ENCODE data around the gene LCN15.
"Not testable (repeated sequence)": the region's sequence is repeated elsewhere in the genome, so short reads cannot be mapped to it uniquely, and the experiment has no call there.

Gene LCN15

GRCh38 chr9:136755302-136756133, 8.8 kb downstream of the LCN15 start:
- not testable (repeated sequence) for H3K9me3 ChIP-seq (ENCODE audit: control insufficient read depth, low read length); H3K27me3 ChIP-seq (ENCODE audit: control insufficient read depth, insufficient read depth, low read length); H3K9ac ChIP-seq (ENCODE audit: low read length); H3K4me1 ChIP-seq (ENCODE audit: control insufficient read depth, insufficient read depth, low read length); H3K4me3 ChIP-seq (ENCODE audit: low read length); H3K36me3 ChIP-seq (ENCODE audit: control insufficient read depth, insufficient read depth, low read length)

- Histone ChIP-seq H3K9ac (ENCODE audit: low read length) (no peak overlapping the region), H3K36me3 (ENCODE audit: control insufficient read depth, insufficient read depth, low read length) (no peaks in the 10 kb centered on the region), H3K9me3 (ENCODE audit: control insufficient read depth, low read length) (no peaks in the 10 kb centered on the region), H3K4me1 (ENCODE audit: control insufficient read depth, insufficient read depth, low read length) (no peaks in the 10 kb centered on the region), H3K27me3 (ENCODE audit: control insufficient read depth, insufficient read depth, low read length) (no peaks in the 10 kb centered on the region), H3K4me3 (ENCODE audit: low read length) (no peak overlapping the region)
Measured at GRCh38 chr9:136754626-136755301, 9.6 kb downstream of the LCN15 start.

DNA sequence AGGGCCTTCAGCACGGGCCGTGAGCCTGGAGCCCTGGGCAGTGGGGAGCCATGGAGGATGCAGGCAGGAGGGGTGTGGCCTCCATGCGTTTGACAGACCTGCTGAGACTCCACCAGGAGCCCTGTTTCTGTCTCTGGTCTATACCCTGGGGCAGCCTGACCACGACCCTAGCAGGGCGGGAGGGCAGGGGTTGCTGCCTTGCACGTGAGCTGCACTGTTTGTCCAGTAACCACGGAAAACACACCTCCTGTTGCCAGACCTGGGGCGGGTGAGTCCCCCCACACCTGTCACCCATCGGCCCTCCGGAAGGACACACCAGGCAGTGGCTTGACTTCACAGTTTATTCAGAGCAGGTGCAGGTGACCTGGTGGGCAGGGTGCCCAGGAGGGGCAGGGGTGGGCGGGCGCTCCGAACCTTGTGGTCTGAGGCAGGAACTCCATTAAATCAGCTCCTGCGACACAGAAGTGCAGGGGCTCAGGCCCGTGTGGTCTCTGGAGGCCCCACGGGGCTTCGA, 10.2 kb downstream of the LCN15 start:
- Histone ChIP-seq H3K36me3 (ENCODE audit: control insufficient read depth, insufficient read depth, low read length) (no peaks in the 10 kb centered on the region), H3K27me3 (ENCODE audit: control insufficient read depth, insufficient read depth, low read length) (no peaks in the 10 kb centered on the region), H3K4me1 (ENCODE audit: control insufficient read depth, insufficient read depth, low read length) (no peaks in the 10 kb centered on the region), H3K9ac (ENCODE audit: low read length) (no peak overlapping the region), H3K9me3 (ENCODE audit: control insufficient read depth, low read length) (no peaks in the 10 kb centered on the region), H3K4me3 (ENCODE audit: low read length) (no peak overlapping the region)

DNA sequence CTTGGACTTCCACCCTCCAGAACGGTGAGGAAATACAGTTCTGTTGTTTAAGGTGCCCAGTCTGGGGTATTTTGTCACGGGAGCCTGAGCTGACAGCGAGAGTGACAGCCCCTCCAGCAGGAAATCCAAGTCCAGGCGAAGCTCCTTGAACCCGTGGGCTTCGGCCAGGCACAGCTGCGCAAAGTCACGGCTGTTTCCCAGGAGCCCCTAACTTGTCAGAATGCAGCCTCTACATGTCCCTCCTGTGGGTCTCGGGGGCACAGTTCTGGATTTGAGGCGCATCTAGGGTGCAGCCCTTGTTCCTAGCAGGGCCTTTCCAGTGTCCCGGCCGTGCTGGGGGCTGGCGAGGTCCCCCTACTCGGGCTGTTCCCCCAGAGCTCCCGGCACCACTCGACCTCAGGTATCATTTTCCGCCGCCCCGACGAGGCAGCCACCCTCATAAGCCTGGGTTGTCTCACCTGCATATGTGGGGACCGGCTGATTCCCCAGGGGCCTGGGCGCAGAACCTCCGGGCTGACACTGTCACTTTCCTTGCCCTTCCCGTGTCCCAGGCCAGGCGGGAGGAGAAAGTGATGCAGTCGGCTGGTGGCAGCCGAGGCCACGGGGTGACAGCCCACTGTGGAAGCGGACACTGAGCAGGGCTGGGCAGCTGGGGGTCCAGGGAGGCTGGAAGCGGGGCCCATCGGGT, 10.8 kb downstream of the LCN15 start:
- Histone ChIP-seq H3K4me3 (ENCODE audit: low read length) (no peak overlapping the region), H3K4me1 (ENCODE audit: control insufficient read depth, insufficient read depth, low read length) (no peaks in the 10 kb centered on the region), H3K27me3 (ENCODE audit: control insufficient read depth, insufficient read depth, low read length) (no peaks in the 10 kb centered on the region), H3K36me3 (ENCODE audit: control insufficient read depth, insufficient read depth, low read length) (no peaks in the 10 kb centered on the region), H3K9me3 (ENCODE audit: control insufficient read depth, low read length) (no peaks in the 10 kb centered on the region), H3K9ac (ENCODE audit: low read length) (no peak overlapping the region)

DNA sequence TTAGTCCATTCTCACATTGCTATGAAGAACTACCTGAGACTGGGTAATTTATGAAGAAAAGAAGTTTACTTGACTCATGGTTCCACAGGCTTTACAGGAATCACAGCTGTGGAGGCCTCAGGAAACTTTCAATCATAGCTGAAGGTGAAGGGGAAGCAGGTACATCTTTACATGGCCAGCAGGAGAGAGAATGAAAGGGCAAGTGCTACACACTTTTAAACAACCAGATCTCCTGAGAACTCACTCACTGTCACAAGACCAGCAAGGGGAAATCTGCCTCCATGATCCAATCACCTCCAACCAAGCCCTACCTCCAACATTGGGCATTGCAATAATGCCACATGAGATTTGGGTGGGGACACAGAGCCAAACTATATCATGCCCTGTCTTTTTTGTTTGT, 12.5 kb downstream of the LCN15 start:
- no peaks in the 10 kb centered on the region for H3K9me3 ChIP-seq (ENCODE audit: control insufficient read depth, low read length)
- H3K36me3 ChIP-seq (ENCODE audit: control insufficient read depth, insufficient read depth, low read length): no peaks in the 10 kb centered on the region
- no peak overlapping the region for H3K9ac ChIP-seq (ENCODE audit: low read length)
- no peak overlapping the region for H3K4me3 ChIP-seq (ENCODE audit: low read length)
- no peaks in the 10 kb centered on the region for H3K27me3 ChIP-seq (ENCODE audit: control insufficient read depth, insufficient read depth, low read length)
- no peaks in the 10 kb centered on the region for H3K4me1 ChIP-seq (ENCODE audit: control insufficient read depth, insufficient read depth, low read length)

DNA sequence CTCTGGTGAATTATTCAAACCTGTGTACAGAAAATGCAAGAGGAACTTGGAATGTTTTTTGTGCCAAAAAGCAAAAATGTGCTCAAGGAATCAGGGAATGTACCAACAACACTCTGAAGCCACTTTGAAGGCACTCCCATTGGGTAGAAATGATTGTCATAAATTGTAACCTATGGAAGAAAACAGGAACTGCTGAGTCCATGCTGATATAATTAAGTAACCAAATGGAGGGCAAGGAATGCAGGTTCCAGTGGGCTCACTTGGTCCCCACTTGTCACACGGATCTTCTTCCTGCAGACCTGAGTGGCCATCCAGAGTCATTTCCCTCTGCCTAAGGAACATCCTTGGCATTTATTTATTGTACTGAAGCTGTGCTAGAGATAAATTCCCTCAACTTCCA, 13.1 kb downstream of the LCN15 start:
- no peak overlapping the region for H3K4me3 ChIP-seq (ENCODE audit: low read length)
- H3K36me3 ChIP-seq (ENCODE audit: control insufficient read depth, insufficient read depth, low read length): no peaks in the 10 kb centered on the region
- no peak overlapping the region for H3K9ac ChIP-seq (ENCODE audit: low read length)
- no peaks in the 10 kb centered on the region for H3K27me3 ChIP-seq (ENCODE audit: control insufficient read depth, insufficient read depth, low read length)
- no peaks in the 10 kb centered on the region for H3K9me3 ChIP-seq (ENCODE audit: control insufficient read depth, low read length)
- H3K4me1 ChIP-seq (ENCODE audit: control insufficient read depth, insufficient read depth, low read length): no peaks in the 10 kb centered on the region

GRCh38 chr9:136750526-136750925, 13.8 kb downstream of the LCN15 start:
- H3K27me3 ChIP-seq (ENCODE audit: control insufficient read depth, insufficient read depth, low read length): no peaks in the 10 kb centered on the region
- no peaks in the 10 kb centered on the region for H3K4me1 ChIP-seq (ENCODE audit: control insufficient read depth, insufficient read depth, low read length)
- no peaks in the 10 kb centered on the region for H3K36me3 ChIP-seq (ENCODE audit: control insufficient read depth, insufficient read depth, low read length)
- H3K9me3 ChIP-seq (ENCODE audit: control insufficient read depth, low read length): no peaks in the 10 kb centered on the region
- H3K4me3 ChIP-seq (ENCODE audit: low read length): no peak overlapping the region
- H3K9ac ChIP-seq (ENCODE audit: low read length): no peak overlapping the region

GRCh38 chr9:136748666-136749611, 15.4 kb downstream of the LCN15 start:
- no peaks in the 10 kb centered on the region for H3K36me3 ChIP-seq (ENCODE audit: control insufficient read depth, insufficient read depth, low read length)
- H3K9ac ChIP-seq (ENCODE audit: low read length): no peak overlapping the region
- H3K27me3 ChIP-seq (ENCODE audit: control insufficient read depth, insufficient read depth, low read length): no peaks in the 10 kb centered on the region
- H3K4me1 ChIP-seq (ENCODE audit: control insufficient read depth, insufficient read depth, low read length): no peaks in the 10 kb centered on the region
- H3K4me3 ChIP-seq (ENCODE audit: low read length): no peak overlapping the region
- no peaks in the 10 kb centered on the region for H3K9me3 ChIP-seq (ENCODE audit: control insufficient read depth, low read length)

- no peak within 1 kb of the TSS for H3K9ac ChIP-seq (ENCODE audit: low read length)
- H3K36me3 ChIP-seq (ENCODE audit: control insufficient read depth, insufficient read depth, low read length): no peaks in the 10 kb centered on the region
- no peaks in the 10 kb centered on the region for H3K9me3 ChIP-seq (ENCODE audit: control insufficient read depth, low read length)
- H3K4me3 ChIP-seq (ENCODE audit: low read length): no peak within 1 kb of the TSS
- no peaks in the 10 kb centered on the region for H3K4me1 ChIP-seq (ENCODE audit: control insufficient read depth, insufficient read depth, low read length)
- peaks cover 6% of the 10 kb centered on the region for H3K27me3 ChIP-seq (ENCODE audit: control insufficient read depth, insufficient read depth, low read length)
Measured at GRCh38 chr9:136748201-136748600, 16.1 kb downstream of the LCN15 start, which contains the start of gene LCN6. TSS of gene LCN6 (minus strand) at chr9:136748525. CDS start at chr9:136748483, 42 bp downstream.

DNA sequence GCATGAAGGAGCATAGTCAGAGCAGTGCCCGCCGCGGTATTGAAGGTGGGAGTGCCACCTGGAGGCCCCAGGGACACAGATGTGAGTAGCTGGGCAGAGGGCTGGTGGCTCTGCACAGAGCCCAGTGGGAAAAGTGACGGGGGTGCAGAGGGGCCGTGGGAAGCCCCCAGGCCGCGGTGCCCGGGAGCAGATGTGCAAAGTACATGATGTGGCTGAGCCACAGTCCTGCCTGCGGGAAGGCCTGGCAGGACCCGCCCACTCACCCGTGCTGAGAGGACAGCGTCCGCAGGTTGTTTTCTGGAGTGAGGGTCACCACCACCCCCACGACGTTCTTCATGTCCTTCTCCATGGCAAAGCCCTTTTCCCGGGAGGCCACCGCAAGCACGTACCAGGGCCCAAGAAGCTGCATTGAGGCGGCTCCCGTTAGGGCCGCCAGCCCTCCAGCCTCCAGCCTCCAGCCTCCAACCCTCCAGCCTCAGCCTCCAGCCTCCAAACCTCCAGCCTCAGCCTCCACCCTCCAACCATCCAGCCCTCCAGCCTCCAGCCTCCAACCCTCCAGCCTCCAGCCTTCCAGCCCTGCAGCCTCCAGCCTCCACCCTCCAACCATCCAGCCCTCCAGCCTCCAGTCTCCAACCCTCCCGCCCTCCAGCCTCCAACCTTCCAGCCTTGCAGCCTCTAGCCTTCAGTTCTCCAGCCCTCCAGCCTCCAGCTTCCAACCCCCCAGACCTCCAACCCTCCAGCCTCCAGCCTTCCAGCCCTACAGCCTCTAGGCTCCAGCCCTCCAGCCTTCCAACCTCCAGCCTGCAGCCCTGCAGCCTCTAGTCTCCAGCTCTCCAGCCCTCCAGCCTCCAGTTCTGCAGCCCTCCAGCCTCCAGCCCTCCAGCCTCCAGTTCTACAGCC, 16.9 kb downstream of the LCN15 start:
- Histone ChIP-seq H3K4me1 (ENCODE audit: control insufficient read depth, insufficient read depth, low read length) (peaks cover 5% of the 10 kb centered on the region), H3K27me3 (ENCODE audit: control insufficient read depth, insufficient read depth, low read length) (peaks cover 14% of the 10 kb centered on the region), H3K9me3 (ENCODE audit: control insufficient read depth, low read length) (no peaks in the 10 kb centered on the region), H3K36me3 (ENCODE audit: control insufficient read depth, insufficient read depth, low read length) (no peaks in the 10 kb centered on the region), H3K9ac (ENCODE audit: low read length) (no peak overlapping the region), H3K4me3 (ENCODE audit: low read length) (no peak overlapping the region)
